CD4-positive, alpha-beta T cell (primary cell): ENCODE measurements around the gene ARID1B. TPM values are rescaled to one million over a fixed set of nuclear protein-coding genes. Genes with fewer than 3 reads are reported as not detected.

ENCODE experiments used
- ATAC-seq: fragments of 200-7000 bp; cut with Tn5 transposase; one replicate; pipeline ENCODE4 v1.10.0; 2022; ENCODE audit warnings: mild to moderate bottlenecking; ENCODE audit not compliant: poor library complexity
- CTCF ChIA-PET: fragments of 350-600 bp; sonication (Branson Sonifier 250); formaldehyde crosslinking; loops from one replicate; lab custom pipeline; 2021; ENCODE audit warnings: antibody characterized with exemption, inconsistent platforms; lab: Charles Lee
- POLR2A ChIA-PET: fragments of 350-600 bp; sonication (Branson Sonifier 250); formaldehyde crosslinking; loops from one replicate; lab custom pipeline; 2021; ENCODE audit warnings: antibody characterized with exemption, inconsistent platforms; lab: Charles Lee
- DNase-seq, 14 experiments: peaks; one replicate each; pipeline ENCODE4 v3.0.0-alpha.2; 2013 to 2020; ENCODE audit warnings: mixed read lengths in 2 of 14
- H3K27ac ChIP-seq, 2 donors: one replicate each; pipeline versions ENCODE4 v1.5.1 to v1.7.0; 2013; ENCODE audit warnings: low read length in 2 of 2, low read depth in 1 of 2, mild to moderate bottlenecking in 1 of 2
- H3K27me3 ChIP-seq, 2 experiments: 1 replicate in 1 of 2; 2 replicates in 1 of 2; pipeline versions ENCODE4 v1.6.1 to v1.7.0; 2013; ENCODE audit warnings: low read length in 2 of 2, control low read depth in 1 of 2, mild to moderate bottlenecking in 1 of 2, moderate library complexity in 1 of 2; ENCODE audit not compliant: insufficient read depth in 2 of 2, control insufficient read depth in 1 of 2
- H3K36me3 ChIP-seq: one replicate; pipeline ENCODE4 v1.6.1; 2013; ENCODE audit warnings: low read length, control low read depth; ENCODE audit not compliant: insufficient read depth
- H3K4me1 ChIP-seq: one replicate; pipeline ENCODE4 v1.6.1; 2013; ENCODE audit warnings: low read length, control low read depth; ENCODE audit not compliant: insufficient read depth
- H3K4me3 ChIP-seq: one replicate; pipeline ENCODE4 v1.5.1; 2013; ENCODE audit warnings: mild to moderate bottlenecking, low read length, moderate library complexity
- H3K9me3 ChIP-seq, 2 experiments: 1 replicate in 1 of 2; 2 replicates in 1 of 2; pipeline versions ENCODE4 v1.6.1 to v1.7.0; 2013; ENCODE audit warnings: low read length in 2 of 2, mild to moderate bottlenecking in 2 of 2, control low read depth in 1 of 2, moderate library complexity in 1 of 2; ENCODE audit not compliant: control insufficient read depth in 1 of 2, insufficient read depth in 1 of 2
- H3K27ac Mint-ChIP-seq: one replicate; pipeline ENCODE4 v1.8.0; 2020; ENCODE audit warnings: mixed read lengths
- H3K27me3 Mint-ChIP-seq: one replicate; pipeline ENCODE4 v1.8.0; 2021; ENCODE audit warnings: mixed read lengths
- H3K36me3 Mint-ChIP-seq: one replicate; pipeline ENCODE4 v1.8.0; 2021; ENCODE audit warnings: low read depth, mixed read lengths
- H3K4me1 Mint-ChIP-seq: one replicate; pipeline ENCODE4 v1.8.0; 2021; ENCODE audit warnings: low read depth, mixed read lengths
- H3K4me3 Mint-ChIP-seq: one replicate; pipeline ENCODE4 v1.8.0; 2020; ENCODE audit warnings: mild to moderate bottlenecking, mixed read lengths
- H3K9me3 Mint-ChIP-seq: one replicate; pipeline ENCODE4 v1.8.0; 2020; ENCODE audit warnings: mixed read lengths
- CTCF ChIP-seq: fragments of 200-600 bp; IDR thresholded peaks from one replicate; pipeline ENCODE4 v1.8.0; 2022; ENCODE audit warnings: antibody characterized with exemption, mild to moderate bottlenecking
- intact Hi-C, 2 experiments: fragments of 100-400 bp; cut with DNase I in 1 of 2; cut with micrococcal nuclease in 1 of 2; formaldehyde crosslinking; loops; one replicate each; pipeline versions ENCODE4 v1.15.1 to v1.9.0; 2023 to 2025; cut with DNase I, micrococcal nuclease
- total RNA-seq, 174 experiments: library from RNA in 2 of 174; stranded (reverse) in 2 of 174; gene quantifications; one replicate each; pipeline ENCODE4 v1.2.3 and lab custom pipeline; 2021 to 2026

The ARID1B gene
- total RNA-seq, 2 experiments from 2014 or later: 120 to 125 TPM

DNA sequence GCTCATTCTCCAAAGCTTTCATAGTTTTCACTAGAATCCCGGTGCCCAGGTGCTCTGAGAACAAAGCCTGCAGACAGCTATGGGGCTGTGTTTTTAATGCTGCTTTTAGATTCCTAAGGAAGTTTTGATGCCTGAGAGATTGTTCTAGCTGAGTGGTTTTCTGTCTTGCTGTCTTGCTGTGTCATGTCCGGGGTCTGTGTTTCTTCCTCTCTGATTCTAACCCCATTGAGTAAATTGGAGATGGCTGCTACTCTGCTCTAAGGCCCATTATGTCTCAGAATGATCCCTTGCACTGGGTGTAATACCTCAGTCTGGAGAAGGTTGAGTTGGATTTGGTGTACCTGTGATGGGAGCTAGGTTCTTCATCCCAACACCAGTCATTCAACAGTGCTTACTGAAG, 63.4 kb downstream of the ARID1B start:
- Mint-ChIP-seq H3K9me3 (no peaks in the 10 kb centered on the region), H3K27me3 (no peaks in the 10 kb centered on the region), H3K36me3 (peaks cover 25% of the 10 kb centered on the region), H3K27ac (no peak overlapping the region), H3K4me1 (peaks cover 91% of the 10 kb centered on the region), H3K4me3 (no peak overlapping the region)
- H3K27ac ChIP-seq: no peak overlapping the region
- no peak overlapping the region for H3K4me3 ChIP-seq
- H3K4me1 ChIP-seq: peaks cover 33% of the 10 kb centered on the region
- ChIA-PET POLR2A (no interaction called here), CTCF (no interaction called here)
- H3K9me3 ChIP-seq: no peaks in the 10 kb centered on the region
- no peak for ATAC-seq
- H3K27me3 ChIP-seq: no peaks in the 10 kb centered on the region
- peaks cover 6% of the 10 kb centered on the region for H3K36me3 ChIP-seq
- intact Hi-C loops: no loop called here
- no peak for TF ChIP-seq CTCF
- DNase-seq: no peak

GRCh38 chr6:156841508-156841907, 64.3 kb downstream of the ARID1B start:
- DNase-seq: no peak
- Mint-ChIP-seq H3K4me1 (peaks cover 89% of the 10 kb centered on the region), H3K36me3 (peaks cover 17% of the 10 kb centered on the region), H3K4me3 (no peak overlapping the region), H3K27me3 (no peaks in the 10 kb centered on the region), H3K27ac (no peak overlapping the region), H3K9me3 (no peaks in the 10 kb centered on the region)
- H3K4me1 ChIP-seq: peaks cover 33% of the 10 kb centered on the region
- H3K36me3 ChIP-seq: no peaks in the 10 kb centered on the region
- TF ChIP-seq CTCF: no peak
- H3K27me3 ChIP-seq: no peaks in the 10 kb centered on the region
- no peak overlapping the region for H3K4me3 ChIP-seq
- no peaks in the 10 kb centered on the region for H3K9me3 ChIP-seq
- intact Hi-C loops: no loop called here
- ChIA-PET CTCF (no interaction called here), POLR2A (no interaction called here)
- no peak overlapping the region for H3K27ac ChIP-seq
- ATAC-seq: no peak

DNA sequence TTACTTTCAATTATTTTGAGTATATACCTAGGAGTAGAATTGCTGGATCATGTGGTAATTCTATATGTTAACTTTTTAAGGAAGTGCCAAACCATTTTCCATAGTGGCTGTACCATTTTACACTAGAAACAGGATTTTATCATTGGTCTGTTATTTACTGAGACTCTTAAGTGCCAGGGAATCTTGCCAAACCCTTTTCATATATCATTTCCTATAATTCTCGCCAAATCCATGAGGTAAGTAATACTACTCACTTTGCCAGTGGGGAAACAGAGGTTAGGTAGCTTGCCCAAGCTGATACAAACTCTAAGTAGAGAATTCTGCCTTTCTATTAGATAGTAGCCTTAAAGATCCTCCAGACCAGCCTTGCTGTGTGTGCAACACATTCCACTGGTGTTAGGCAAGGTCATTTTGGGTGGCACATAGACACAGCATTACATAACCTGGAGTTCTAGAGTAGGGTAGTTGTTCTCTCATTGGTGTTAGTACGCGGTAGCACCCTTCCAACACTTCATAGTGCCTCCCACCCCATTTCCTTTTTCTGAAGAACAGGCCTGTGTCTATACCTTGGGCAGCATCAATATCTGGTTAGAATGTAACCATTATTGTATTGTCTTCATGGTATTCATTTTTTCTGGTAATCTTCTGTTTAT, 65.5 kb downstream of the ARID1B start:
- H3K27ac Mint-ChIP-seq: no peak overlapping the region
- ChIA-PET POLR2A (no interaction called here), CTCF (no interaction called here)
- intact Hi-C loops: no loop called here
- DNase-seq (no peak), ATAC-seq (no peak)
- no peaks in the 10 kb centered on the region for H3K27me3 Mint-ChIP-seq
- Histone ChIP-seq H3K4me3 (no peak overlapping the region), H3K36me3 (no peaks in the 10 kb centered on the region), H3K4me1 (peaks cover 41% of the 10 kb centered on the region), H3K27ac (no peak overlapping the region), H3K9me3 (no peaks in the 10 kb centered on the region), H3K27me3 (no peaks in the 10 kb centered on the region)
- no peaks in the 10 kb centered on the region for H3K9me3 Mint-ChIP-seq
- peaks cover 93% of the 10 kb centered on the region for H3K4me1 Mint-ChIP-seq
- TF ChIP-seq CTCF: no peak
- H3K36me3 Mint-ChIP-seq: peaks cover 16% of the 10 kb centered on the region
- H3K4me3 Mint-ChIP-seq: peak overlapping the region; percentile 6
